C4-2B (cell line): ENCODE data around the gene ADARB2.

ENCODE experiments used
- H3K27ac ChIP-seq: fragments of 450-650 bp; 2 replicates; pipeline ENCODE4 v1.5.1; 2017
- ZFX ChIP-seq: fragments of 450-650 bp; IDR thresholded peaks from 2 replicates; pipeline ENCODE4 v1.6.1; 2017
- TF ChIP-seq, protein P1 (sequence below): fragments of 450-650 bp; conservative IDR thresholded peaks from 2 replicates; pipeline ENCODE4 v1.5.1; 2017; ENCODE audit warnings: mild to moderate bottlenecking

The ADARB2 gene

DNA sequence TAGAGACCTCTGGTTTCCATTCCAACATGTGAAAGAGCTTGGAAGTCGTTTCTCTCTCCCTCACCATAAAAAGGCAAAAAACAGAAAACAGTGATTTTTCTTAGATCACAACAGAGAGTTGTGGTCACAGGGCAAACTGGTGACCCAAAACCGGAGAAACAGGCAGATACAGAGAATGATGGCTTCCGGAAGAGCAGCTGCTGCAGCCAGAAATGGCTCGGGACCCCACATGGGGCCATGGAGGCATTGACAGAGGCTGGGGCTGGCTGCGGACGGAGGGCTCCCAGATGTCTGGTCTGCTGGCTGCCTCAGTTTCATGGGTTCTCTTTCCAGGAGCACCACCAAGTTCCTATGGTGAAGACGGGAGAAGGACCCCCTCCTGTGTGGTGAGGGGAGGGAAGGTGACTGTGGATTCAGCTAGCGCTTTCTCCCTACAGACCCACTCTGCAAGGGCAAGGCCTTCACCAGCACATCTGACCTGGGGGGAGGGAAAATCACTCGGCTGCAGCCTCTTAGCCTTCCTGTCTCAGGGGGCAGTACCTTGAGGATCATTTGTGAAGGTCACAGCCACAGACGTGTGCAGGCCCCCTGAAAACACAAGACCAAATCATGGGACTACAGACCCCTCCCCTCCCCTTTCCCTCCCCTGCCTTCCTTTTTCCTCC, 599.7 kb downstream of the ADARB2 start:
- H3K27ac ChIP-seq, result no peak overlapping the region
- TF ChIP-seq, protein P1, sequence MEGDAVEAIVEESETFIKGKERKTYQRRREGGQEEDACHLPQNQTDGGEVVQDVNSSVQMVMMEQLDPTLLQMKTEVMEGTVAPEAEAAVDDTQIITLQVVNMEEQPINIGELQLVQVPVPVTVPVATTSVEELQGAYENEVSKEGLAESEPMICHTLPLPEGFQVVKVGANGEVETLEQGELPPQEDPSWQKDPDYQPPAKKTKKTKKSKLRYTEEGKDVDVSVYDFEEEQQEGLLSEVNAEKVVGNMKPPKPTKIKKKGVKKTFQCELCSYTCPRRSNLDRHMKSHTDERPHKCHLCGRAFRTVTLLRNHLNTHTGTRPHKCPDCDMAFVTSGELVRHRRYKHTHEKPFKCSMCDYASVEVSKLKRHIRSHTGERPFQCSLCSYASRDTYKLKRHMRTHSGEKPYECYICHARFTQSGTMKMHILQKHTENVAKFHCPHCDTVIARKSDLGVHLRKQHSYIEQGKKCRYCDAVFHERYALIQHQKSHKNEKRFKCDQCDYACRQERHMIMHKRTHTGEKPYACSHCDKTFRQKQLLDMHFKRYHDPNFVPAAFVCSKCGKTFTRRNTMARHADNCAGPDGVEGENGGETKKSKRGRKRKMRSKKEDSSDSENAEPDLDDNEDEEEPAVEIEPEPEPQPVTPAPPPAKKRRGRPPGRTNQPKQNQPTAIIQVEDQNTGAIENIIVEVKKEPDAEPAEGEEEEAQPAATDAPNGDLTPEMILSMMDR, result no peak
- TF ChIP-seq ZFX, result no peak

DNA sequence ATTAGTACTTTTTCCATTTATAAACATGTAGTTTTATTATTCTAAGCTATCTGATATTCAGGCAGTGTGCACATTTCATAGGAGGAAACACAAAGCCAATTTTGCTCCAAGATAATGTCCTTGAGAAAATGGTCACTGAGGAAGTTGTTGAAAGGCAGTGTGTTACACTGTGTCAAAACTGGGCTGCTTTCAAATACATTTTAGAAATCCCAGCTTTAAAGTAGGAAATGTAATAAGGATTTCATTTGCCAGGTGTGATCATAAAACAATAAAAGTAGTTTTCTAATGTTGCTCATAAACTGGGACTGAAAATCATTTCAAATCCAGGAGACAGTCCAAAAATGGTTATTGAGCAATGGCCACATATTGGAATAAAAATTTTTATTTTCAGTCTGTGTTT, 601.1 kb downstream of the ADARB2 start:
- TF ChIP-seq, protein P1, result no peak
- no peak for TF ChIP-seq ZFX
- no peak overlapping the region for H3K27ac ChIP-seq

DNA sequence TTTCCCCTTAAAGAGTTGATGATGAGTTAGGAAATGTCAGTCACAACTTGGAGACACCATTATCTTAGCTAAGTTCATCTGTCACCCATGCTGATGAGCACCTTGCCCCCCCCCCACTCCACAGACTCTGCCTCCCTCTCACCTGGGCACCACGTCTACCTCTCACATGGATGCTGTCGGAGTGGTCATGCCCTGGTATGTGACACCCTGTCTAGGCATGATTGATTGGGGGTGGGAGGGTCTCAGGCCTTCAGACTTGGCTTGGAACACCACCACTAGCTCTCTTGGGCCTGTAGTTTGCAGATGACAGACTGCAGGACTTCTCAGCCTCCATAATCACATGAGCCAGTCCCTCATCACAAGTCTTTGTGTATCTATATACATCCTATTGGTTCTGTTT, 603.2 kb downstream of the ADARB2 start:
- no peak for TF ChIP-seq ZFX
- TF ChIP-seq, protein P1, result no peak
- no peak overlapping the region for H3K27ac ChIP-seq

- TF ChIP-seq ZFX, result no peak
- TF ChIP-seq, protein P1, result no peak
These were observed 603.8 kb downstream of the ADARB2 start for GRCh38 chr10:1133495-1134045.

GRCh38 chr10:1132584-1132983, 604.7 kb downstream of the ADARB2 start:
- TF ChIP-seq, protein P1, result no peak
- no peak for TF ChIP-seq ZFX
- no peak overlapping the region for H3K27ac ChIP-seq

More at GRCh38 chr10:1133495-1134045, 603.8 kb downstream of the ADARB2 start:
- H3K27ac ChIP-seq, result no peak overlapping the region

DNA sequence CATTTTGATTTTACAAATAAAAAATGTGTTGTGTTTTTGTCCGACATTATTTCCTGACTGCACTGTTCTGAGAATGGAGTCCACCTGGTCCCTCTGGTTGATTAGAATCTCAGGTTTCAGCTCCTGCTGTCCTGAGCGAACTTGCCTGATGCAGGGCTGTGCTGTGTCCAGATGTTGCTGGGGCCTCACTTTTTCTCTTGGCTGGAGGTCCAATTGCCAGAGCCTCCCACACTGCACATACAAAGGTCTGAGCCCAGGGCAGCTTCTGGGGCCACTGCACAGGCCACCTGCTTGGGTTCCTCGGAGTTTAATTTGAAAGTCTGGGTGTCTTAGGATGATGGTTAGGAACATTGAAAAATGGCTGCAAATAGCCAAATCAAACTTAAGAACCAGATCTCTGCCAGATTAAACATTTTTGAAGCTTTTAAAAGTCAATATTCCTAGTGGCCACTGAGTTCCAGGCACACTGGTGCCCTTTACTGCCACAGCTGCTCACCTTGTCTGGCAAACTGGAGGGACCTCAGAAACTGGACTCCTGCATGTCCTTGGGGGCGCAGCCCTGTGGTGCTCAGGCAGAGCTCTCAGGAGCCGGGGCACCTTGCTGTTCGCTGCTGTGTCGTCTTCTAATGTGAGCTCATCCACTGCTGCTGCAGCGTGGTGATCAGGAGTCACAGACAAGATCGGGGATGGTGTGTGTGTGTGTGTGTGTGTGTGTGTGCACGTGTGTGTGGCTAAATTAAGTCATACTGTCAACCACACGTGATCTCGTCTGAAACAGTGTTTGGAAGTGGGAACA, 606.1 kb downstream of the ADARB2 start:
- no peak overlapping the region for H3K27ac ChIP-seq
- TF ChIP-seq ZFX, result no peak
- TF ChIP-seq, protein P1, result no peak

- H3K27ac ChIP-seq, result no peak overlapping the region
- no peak for TF ChIP-seq ZFX
- TF ChIP-seq, protein P1, result no peak
These were observed 607.1 kb downstream of the ADARB2 start for GRCh38 chr10:1130226-1130625.
